ENCODE data around the gene MT1H. TPM values are rescaled to one million over a fixed set of nuclear protein-coding genes. Genes with fewer than 3 reads are reported as not detected.

MT1H gene
- total RNA-seq, 1 donor from 2014 or later, result 781 TPM

DNA sequence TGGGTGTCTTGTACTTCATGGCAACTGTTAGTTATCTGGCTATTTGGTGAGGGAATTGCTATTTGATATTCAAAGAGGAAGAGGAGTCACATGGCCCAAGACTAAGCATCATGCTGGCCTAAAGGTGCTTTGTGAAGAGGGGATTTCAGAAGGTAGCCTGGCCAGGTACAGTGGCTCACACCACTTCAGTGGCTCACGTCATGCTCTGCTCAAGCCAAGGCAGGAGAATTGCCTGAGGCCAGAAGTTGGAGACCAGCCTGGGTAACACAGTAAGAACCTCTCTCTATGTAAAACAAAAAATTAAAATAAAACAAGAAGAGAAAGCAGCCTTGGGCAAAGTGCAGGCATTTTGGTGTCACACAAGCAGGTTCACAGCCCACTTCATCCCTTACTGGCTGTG lies 24.3 kb upstream of the MT1H start:
- TF ChIP-seq, protein P1, sequence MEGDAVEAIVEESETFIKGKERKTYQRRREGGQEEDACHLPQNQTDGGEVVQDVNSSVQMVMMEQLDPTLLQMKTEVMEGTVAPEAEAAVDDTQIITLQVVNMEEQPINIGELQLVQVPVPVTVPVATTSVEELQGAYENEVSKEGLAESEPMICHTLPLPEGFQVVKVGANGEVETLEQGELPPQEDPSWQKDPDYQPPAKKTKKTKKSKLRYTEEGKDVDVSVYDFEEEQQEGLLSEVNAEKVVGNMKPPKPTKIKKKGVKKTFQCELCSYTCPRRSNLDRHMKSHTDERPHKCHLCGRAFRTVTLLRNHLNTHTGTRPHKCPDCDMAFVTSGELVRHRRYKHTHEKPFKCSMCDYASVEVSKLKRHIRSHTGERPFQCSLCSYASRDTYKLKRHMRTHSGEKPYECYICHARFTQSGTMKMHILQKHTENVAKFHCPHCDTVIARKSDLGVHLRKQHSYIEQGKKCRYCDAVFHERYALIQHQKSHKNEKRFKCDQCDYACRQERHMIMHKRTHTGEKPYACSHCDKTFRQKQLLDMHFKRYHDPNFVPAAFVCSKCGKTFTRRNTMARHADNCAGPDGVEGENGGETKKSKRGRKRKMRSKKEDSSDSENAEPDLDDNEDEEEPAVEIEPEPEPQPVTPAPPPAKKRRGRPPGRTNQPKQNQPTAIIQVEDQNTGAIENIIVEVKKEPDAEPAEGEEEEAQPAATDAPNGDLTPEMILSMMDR (conservative IDR thresholded peaks at IDR 0.05; ENCODE audit: low read depth, low read length), result no peak
- no peak overlapping the region for H3K4me3 ChIP-seq (ENCODE audit: low read depth, low read length)
- no peak for DNase-seq (ENCODE audit: low read depth)

GRCh38 chr16:56645838-56646237 lies 23.8 kb upstream of the MT1H start:
- DNase-seq (ENCODE audit: low read depth), result no peak
- no peak overlapping the region for H3K4me3 ChIP-seq (ENCODE audit: low read depth, low read length)
- TF ChIP-seq, protein P1 (conservative IDR thresholded peaks at IDR 0.05; ENCODE audit: low read depth, low read length), result no peak

GRCh38 chr16:56647641-56648431 lies 21.8 kb upstream of the MT1H start:
- no peak overlapping the region for H3K4me3 ChIP-seq (ENCODE audit: low read depth, low read length)
- no peak for DNase-seq (ENCODE audit: low read depth)
- TF ChIP-seq, protein P1 (conservative IDR thresholded peaks at IDR 0.05; ENCODE audit: low read depth, low read length), result no peak

DNA sequence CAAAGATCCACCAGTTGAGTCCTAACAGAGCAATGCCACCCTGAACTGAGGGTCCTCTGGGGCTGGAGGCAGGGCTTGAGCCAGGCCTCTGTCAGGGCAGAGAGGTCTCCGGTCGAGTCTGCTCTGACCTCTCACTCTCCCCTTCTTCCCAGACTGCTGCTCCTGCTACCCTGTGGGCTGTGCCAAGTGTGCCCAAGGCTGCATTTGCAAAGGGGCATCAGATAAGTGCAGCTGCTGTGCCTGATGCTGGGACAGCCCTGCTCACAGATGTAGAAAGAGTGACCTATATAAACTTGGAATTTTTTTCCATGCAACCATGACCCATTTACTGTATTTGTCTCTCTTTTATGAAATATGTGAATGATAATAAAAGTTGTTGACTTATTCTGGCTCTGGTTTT lies 20.3 kb upstream of the MT1H start:
- DNase-seq (ENCODE audit: low read depth), result no peak
- TF ChIP-seq, protein P1 (conservative IDR thresholded peaks at IDR 0.05; ENCODE audit: low read depth, low read length), result no peak

GRCh38 chr16:56649820-56650219 lies 19.8 kb upstream of the MT1H start:
- no peak overlapping the region for H3K4me3 ChIP-seq (ENCODE audit: low read depth, low read length)
- TF ChIP-seq, protein P1 (conservative IDR thresholded peaks at IDR 0.05; ENCODE audit: low read depth, low read length), result no peak
- no peak for DNase-seq (ENCODE audit: low read depth)

More for the DNA sequence above, 20.3 kb upstream of the MT1H start:
- no peak overlapping the region for H3K4me3 ChIP-seq (ENCODE audit: low read depth, low read length)

DNA sequence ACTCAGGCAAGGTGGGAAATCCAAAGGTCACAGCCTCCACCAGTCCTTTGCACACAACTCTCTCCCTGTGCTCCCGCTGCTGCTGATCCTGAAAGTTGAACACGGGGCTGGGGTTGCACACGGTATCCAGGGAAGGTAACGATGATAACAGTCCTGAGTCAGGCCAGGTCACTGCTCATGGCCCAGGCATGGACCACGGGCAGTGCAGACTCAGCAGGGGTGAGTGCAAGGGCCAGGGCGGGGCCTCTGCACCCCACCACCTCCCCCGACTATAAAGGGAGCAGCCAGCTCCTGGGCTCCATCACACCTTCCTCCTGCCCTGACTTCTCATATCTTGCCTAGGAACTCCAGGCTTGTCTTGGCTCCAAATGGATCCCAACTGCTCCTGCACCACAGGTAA lies 18.0 kb upstream of the MT1H start, which contains the start of gene MT1B:
TSS of gene MT1B (plus strand) at position 301 of the 400 bp plus-strand sequence. CDS start at position 369, 68 bp downstream.
- TF ChIP-seq, protein P1 (conservative IDR thresholded peaks at IDR 0.05; ENCODE audit: low read depth, low read length), result no peak
- no peak for DNase-seq (ENCODE audit: low read depth)
- H3K4me3 ChIP-seq (ENCODE audit: low read depth, low read length), result no peak within 1 kb of the TSS

DNA sequence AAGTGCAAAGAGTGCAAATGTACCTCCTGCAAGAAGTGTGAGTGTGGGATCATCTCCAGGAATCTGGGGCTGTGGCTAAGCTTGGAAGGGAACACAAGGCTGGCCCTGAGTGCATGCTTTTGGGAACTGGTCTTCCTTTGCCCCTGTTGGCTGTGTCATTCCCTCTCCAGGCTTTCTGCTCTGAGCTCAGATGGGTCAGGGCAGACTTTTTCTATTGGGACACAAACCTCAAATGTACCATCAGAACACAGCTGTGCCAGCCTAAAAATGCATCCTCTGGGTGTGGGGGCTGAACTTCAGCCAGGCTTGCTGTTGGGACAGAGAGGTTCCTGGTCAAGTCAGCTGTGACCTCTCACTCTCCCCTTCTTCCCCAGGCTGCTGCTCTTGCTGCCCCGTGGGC lies 17.0 kb upstream of the MT1H start:
- H3K4me3 ChIP-seq (ENCODE audit: low read depth, low read length), result no peak overlapping the region
- no peak for DNase-seq (ENCODE audit: low read depth)
- TF ChIP-seq, protein P1 (conservative IDR thresholded peaks at IDR 0.05; ENCODE audit: low read depth, low read length), result no peak

Measured in epithelial cell of proximal tubule (primary cell).